HG03095 (cell line): Measurements from ENCODE around the gene MMP23B.
"Not testable (repeated sequence)": the region's sequence is repeated elsewhere in the genome, so short reads cannot be mapped to it uniquely, and the experiment has no call there.

ENCODE experiments used
- ATAC-seq: cut with Tn5 transposase; IDR thresholded peaks from one replicate; pipeline ENCODE4 v1.9.1; 2021; ENCODE audit warnings: moderate library complexity; ENCODE audit not compliant: unreplicated experiment

Gene MMP23B

GRCh38 chr1:1631782-1632420, at the start of gene MMP23B:
Gene MMP23B (plus strand): TSS chr1:1632173. CDS start chr1:1632219, 46 bp downstream.
- no peak for ATAC-seq

- no peak for ATAC-seq
Observed at GRCh38 chr1:1582585-1583346, 49.2 kb upstream of the MMP23B start.

- no peak for ATAC-seq
Observed at GRCh38 chr1:1583347-1584010, 48.5 kb upstream of the MMP23B start.

GRCh38 chr1:1591452-1591851, 40.5 kb upstream of the MMP23B start:
- no peak for ATAC-seq

- no peak for ATAC-seq
Observed at GRCh38 chr1:1593834-1594601, 38.0 kb upstream of the MMP23B start.

- no peak for ATAC-seq
Observed at GRCh38 chr1:1594602-1595260, 37.2 kb upstream of the MMP23B start.

GRCh38 chr1:1595341-1595740, 36.6 kb upstream of the MMP23B start:
- ATAC-seq, result not testable (repeated sequence)

GRCh38 chr1:1596493-1597274, 35.3 kb upstream of the MMP23B start:
- ATAC-seq, result no peak

- ATAC-seq, result no peak
Observed at GRCh38 chr1:1597275-1597930, 34.6 kb upstream of the MMP23B start.

- no peak for ATAC-seq
Observed at GRCh38 chr1:1598051-1598719, 33.8 kb upstream of the MMP23B start.

- ATAC-seq, result no peak
Observed at GRCh38 chr1:1598720-1599029, 33.3 kb upstream of the MMP23B start.

GRCh38 chr1:1599030-1599934, 32.7 kb upstream of the MMP23B start:
- ATAC-seq, result no peak

GRCh38 chr1:1599935-1600860, 31.8 kb upstream of the MMP23B start, which contains the start of gene FNDC10:
Gene FNDC10 (minus strand): TSS chr1:1600135. CDS start chr1:1600015, 120 bp downstream.
- ATAC-seq, result no peak

GRCh38 chr1:1600861-1601563, 31.0 kb upstream of the MMP23B start:
- no peak for ATAC-seq

GRCh38 chr1:1601564-1602303, 30.2 kb upstream of the MMP23B start:
- ATAC-seq, result no peak
